ENCODE results near the gene BMAL1.
"Not testable (repeated sequence)": the region's sequence is repeated elsewhere in the genome, so short reads cannot be mapped to it uniquely, and the experiment has no call there.

BMAL1 gene

DNA sequence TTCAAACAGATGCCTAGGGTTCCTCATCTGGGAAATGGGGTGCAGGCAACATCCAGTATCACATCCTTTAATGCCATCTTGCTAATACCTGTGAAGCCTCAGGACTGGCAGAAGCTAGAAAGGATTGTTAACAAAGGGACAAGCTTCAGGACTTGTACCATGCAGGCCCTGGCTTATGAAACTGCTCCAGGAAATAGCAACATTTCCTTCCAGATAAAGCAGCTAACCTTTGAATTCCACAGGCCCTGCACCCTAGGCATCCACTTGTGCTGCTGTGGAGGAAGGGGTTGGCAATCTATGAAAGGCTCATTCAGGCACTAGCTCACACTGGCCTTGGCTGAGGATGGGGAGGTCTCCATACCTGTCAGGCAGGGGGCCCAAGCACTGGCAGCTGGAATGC is 98.2 kb downstream of the BMAL1 start:
- DNase-seq (ENCODE audit: low read depth, low spot score) = no peak

DNA sequence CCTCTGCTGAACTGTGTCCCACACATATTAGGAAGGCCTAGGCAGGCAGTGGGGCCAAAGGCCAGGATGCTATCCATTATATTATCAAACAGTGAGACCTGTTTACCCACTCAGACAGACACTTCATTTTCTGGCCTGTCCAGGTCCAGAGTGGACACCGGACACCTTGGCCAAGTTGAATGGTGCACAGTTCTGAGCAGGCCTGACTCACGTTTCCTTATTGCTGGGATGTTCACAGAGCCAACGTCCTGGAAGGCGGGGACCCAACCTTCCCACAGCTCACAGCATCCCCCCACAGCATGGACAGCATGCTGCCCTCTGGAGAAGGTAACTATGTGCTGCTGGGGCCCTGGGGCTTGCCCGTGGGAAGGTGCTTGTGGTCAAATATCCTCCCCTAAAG is 98.8 kb downstream of the BMAL1 start:
- no peak for DNase-seq (ENCODE audit: low read depth, low spot score)

DNA sequence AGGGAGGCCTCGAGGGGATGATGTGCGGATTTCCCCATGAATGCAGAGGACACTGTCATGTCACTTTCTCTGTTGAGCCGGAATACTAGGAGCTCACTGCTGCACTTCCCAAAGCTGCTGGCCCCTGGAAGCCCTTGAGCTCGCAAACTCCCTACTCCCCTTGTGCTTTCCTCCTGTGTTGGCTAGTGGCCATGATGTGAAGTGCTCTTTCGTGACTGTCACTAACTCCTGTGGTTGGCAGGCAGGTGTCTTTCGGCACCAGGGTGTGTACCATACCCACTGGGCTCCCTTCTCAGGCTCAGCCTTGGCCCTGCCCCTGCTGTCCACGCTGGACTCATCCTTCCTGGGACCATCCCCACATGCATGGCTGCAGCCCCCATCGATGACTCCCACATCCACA is 99.2 kb downstream of the BMAL1 start:
- DNase-seq (ENCODE audit: low read depth, low spot score) = no peak

DNA sequence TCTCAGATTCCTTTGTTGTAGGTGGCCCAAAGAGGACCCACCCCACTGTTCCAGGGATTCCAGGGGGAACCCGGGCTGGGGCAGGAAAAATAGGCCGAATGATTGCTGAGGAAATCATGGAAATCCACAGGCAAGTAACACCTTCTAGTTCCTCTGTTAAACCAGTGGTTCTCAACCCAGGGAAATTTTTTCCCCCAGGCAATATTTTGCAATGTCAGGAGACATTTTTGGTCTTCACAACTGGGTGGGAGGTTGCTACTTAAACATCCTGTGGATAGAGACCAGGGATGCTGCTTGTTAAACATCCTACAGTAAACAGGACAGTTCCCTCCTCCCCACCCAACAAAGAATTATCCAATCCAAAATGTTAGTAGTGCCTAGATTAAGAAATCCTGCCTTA is 100.7 kb downstream of the BMAL1 start:
- DNase-seq (ENCODE audit: low read depth, low spot score) = no peak

DNA sequence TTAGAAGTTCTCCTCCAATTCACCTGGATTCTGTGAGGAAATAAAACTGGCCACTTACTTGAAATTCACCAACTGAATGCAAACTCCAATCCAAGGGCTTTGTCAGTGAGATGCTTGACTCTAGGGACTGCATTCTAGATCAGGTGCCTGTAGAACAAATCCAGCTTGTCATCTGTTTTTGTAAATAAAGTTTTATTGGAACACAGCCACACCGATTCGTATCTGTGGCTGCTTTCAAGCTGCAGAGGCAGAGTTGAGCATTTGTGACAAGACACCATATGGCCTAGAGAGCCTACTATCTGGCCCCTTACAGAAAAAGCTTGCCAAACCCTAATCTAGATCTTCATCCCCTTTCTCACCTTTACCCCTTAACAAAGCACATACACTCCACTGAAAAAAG is 103.1 kb downstream of the BMAL1 start:
- no peak for DNase-seq (ENCODE audit: low read depth, low spot score)

DNA sequence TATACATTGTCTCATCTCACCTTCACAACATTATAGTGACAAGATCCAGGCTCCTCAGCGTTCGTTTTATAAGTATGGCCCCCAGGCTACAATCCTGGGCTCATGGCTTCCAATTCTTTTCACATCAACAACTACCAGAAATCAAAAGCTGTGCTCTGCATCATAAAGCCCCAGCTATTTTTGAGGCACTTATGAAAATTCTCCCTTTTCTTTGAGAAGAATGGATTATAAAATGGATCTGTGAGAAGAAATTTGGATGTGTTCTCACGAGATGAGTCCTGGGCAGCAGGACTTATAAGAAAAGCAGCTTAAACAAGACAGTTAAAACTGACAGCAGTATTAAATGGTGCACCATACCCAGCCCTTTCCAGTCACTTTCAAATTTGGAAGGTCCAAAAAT is 105.2 kb downstream of the BMAL1 start:
- DNase-seq (ENCODE audit: low read depth, low spot score) = no peak

DNA sequence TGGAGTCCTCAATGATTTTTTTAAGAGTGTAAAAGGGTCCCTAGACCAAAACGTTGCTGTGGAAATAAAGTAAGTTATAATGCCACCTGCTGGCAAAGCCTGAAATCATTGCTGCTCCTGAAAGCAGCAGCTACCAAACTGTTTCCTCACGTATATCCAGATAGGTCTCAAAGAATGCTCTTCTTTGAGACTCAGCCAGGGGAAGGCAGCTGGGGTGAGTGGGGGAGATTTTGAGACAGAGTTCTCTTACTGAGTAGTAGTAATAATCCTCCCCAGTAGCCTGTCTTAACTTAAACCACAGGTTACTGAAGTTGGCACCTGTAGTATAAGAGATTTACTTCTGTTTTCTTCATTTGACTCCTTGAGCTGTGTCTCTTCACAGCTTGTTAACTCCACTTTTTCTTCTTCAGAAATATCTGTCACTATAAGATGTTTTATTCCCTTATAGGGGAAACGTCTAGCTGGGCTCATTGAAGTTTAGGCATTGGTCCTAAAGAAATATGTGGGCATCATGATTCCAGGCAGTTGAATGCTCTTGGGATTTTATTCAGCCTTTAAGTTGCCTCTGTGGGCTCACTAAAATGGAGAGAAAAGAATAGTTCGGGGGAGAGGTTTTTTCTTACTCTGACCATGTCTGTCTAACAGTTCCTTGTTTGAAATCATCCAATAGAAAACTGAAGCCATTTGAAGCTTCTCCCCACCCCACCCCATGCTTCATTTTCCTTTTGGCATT is 107.5 kb downstream of the BMAL1 start:
- DNase-seq (ENCODE audit: low read depth, low spot score) = peak; percentile 66

DNA sequence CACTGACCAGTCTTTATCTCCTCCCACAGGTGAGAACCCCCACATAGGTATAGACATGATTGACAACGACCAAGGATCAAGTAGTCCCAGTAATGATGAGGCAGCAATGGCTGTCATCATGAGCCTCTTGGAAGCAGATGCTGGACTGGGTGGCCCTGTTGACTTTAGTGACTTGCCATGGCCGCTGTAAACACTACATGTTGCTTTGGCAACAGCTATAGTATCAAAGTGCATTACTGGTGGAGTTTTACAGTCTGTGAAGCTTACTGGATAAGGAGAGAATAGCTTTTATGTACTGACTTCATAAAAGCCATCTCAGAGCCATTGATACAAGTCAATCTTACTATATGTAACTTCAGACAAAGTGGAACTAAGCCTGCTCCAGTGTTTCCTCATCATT is 109.0 kb downstream of the BMAL1 start:
- DNase-seq (ENCODE audit: low read depth, low spot score) = no peak

DNA sequence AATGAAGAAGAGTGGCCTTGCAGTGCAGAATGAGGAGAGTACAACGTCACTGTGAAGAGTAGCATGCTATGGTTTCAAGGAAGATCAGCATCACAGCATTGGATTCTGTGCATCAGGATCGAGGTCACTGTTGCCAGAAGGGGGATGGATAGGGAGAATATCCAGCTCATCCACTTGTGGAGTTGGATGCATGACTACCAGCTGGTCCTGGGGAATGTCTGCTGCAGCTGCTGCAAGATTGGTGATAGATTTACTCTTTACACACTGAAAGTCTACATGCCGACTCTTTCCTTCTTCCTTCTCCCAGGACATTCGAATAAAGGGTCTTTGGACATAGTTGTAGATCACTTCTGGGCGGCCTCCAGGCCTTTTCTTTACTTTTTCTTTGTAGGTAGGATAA is 111.2 kb downstream of the BMAL1 start:
- no peak for DNase-seq (ENCODE audit: low read depth, low spot score)

DNA sequence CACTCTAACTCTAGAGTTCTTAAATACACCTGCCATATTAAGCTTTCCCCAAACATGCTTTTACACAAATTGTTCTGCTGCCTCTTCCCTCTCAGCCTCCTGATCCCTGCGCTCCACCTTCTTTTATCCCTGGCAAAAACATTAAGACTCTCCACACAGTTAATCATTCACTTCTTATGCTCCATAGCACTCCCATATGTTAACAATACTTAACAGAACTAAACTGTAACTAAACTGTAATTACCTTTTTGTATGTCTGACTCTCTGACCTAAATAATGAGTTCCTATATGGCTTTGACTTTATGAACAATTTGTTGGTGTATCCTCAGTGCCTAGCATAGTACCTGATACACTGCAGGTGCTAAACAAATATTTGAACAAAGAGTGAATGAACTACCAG is 113.6 kb downstream of the BMAL1 start:
- DNase-seq (ENCODE audit: low read depth, low spot score) = no peak

DNA sequence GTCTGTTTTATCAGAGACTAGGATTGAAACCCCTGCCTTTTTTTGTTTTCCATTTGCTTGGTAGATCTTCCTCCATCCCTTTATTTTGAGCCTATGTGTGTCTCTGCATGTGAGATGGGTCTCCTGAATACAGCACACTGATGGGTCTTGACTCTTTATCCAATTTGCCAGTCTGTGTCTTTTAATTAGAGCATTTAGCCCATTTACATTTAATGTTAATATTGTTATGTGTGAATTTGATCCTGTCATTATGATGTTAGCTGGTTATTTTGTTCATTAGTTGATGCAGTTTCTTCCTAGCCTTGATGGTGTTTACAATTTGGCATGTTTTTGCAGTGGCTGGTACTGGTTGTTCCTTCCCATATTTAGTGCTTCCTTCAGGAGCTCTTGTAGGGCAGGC is 120.7 kb downstream of the BMAL1 start:
- DNase-seq (ENCODE audit: low read depth, low spot score) = not testable (repeated sequence)

DNA sequence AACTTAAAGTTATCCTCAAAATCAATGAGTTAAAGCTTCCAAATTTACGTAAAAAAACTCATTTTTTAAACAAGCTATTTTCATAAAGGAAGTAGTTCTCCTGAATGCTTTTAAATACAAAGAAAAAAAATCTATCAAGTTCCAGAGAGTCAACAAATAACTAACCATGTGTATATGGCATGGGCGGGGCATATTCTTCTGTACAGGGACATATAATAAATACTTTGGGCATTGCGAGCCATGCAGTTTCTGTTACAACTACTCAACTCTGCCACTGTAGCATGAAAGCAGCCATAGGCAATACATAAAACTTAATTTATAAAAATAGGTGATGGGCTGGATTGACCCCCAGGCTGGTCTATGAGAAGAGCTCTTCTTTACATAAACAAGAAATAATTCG is 127.6 kb downstream of the BMAL1 start:
- DNase-seq (ENCODE audit: low read depth, low spot score) = no peak

DNA sequence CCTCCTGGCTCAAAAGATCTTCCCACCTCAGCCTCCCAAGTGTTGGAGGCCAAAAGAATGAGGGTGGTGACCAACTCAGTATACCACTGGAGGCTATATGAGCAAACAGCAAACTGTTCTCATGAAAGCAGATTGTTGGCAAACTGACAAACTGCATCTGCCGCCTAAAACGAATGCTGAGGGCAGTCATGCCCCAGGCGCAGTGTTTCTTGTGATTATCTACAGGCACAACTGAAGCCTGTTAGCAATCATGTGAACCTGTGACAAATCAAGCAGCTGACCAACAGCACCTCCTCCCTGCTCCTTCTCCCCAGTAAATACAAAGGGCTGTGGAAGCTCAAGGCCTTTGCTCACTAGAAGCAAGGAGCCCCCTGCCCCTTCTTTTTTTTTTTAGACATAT is 137.6 kb downstream of the BMAL1 start:
- DNase-seq (ENCODE audit: low read depth, low spot score) = peak; percentile 35

DNA sequence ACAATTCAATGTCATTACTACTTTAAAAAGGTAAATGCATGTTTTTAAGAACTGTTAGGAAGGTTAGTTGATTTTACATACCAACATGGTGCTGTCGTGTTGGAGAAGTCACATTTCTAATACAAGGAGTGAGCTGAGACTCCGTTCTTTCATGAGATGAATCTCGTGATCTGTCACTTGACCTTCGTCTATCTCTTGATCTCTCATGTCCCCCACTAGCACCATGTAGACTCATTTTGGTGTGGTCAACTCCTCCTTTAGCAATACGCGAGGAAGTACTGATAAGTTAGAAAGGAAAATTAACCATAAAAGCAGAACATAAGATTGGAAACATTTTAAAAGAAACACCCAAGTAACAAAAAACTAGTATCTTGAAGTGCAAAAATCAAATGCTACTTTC is 144.0 kb downstream of the BMAL1 start:
- DNase-seq (ENCODE audit: low read depth, low spot score) = no peak

DNA sequence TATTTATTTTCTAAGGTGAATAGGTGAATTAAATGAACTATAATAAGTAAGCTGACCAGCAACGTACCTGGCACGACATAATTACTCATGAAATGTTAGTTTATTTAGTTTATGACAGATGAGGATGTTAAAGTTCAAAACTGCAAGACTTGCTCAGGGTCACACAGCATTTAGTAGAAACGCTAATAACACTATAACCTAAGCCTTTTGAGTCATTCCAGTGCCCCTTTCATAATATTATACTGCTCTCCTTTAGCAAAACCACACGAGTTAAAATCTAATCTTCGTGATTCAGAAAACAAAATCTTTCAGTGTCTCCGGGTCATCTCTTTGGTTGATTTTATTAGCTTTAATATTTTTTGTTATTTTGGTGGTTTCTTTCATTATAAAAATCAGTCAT is 145.8 kb downstream of the BMAL1 start:
- no peak for DNase-seq (ENCODE audit: low read depth, low spot score)

DNA sequence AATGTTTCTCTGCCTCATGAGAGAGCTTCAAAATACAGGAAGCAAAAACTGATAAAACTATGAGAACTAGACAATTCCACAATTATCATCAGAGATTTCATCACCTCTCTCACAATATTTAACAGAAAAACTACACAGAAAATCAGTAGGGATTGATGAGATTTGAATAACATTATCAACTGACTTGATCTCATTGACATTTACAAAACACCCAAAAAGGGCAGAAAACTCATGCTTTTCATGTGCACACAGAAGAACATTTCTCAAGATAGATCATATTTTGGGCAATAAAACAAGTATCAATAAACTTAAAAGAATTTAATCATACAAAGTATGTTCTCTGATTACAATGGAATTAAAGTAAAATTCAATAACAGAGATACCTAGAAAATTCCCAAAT is 149.8 kb downstream of the BMAL1 start:
- no peak for DNase-seq (ENCODE audit: low read depth, low spot score)

DNA sequence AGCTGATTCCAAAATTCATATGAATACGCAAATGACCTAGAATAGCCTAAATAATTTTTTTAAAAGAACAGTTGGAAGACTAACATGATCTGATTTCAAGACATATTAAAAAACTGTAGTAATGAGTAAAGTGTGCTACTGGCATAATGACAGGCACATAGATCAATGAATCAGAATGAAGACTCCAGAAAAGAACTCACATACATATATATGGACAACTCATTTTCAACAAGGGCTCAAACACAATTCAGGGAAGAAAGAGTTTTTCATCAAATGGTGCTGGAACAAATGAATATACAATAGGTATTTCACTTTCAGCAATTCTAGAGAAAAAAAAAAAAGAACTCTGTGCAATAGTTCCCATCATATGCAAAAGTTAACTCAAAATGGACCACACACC is 151.7 kb downstream of the BMAL1 start:
- no peak for DNase-seq (ENCODE audit: low read depth, low spot score)

DNA sequence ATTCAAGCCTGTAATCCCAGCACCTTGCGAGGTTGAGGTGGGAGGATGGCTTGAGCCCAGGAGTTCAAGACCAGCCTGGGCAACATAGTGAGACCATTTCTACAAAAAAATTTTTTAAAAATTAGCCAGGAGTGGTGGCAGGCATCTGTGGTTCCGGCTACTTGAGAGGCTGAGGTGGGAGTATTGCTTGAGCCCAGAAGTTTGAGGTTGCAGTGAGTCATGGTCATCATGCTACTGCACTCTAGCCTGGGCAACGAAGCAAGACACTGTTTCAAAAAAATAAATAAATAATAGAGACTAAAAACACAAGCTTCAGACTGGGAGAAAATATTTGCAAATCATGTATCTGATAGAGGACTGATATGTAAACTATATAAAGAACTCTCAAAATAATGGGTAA is 152.2 kb downstream of the BMAL1 start:
- no peak for DNase-seq (ENCODE audit: low read depth, low spot score)

DNA sequence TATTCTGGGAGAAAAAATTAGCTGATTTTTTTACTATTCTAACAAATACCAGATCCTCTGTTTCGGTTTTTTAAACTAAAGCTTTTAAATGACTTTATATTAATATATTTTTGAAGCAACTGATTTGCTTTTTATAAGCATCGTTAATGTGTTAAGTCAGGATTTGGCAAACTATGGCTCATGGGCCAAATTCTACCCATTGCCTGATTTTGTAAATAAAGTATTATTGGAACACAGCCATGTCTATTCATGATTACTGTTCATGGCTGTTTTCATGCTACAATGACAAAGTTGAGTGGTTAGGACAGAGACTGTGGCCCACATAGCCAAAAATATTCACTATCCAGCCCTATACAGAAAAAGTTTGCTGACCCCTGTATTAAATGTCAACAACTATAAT is 155.8 kb downstream of the BMAL1 start:
- no peak for DNase-seq (ENCODE audit: low read depth, low spot score)

DNA sequence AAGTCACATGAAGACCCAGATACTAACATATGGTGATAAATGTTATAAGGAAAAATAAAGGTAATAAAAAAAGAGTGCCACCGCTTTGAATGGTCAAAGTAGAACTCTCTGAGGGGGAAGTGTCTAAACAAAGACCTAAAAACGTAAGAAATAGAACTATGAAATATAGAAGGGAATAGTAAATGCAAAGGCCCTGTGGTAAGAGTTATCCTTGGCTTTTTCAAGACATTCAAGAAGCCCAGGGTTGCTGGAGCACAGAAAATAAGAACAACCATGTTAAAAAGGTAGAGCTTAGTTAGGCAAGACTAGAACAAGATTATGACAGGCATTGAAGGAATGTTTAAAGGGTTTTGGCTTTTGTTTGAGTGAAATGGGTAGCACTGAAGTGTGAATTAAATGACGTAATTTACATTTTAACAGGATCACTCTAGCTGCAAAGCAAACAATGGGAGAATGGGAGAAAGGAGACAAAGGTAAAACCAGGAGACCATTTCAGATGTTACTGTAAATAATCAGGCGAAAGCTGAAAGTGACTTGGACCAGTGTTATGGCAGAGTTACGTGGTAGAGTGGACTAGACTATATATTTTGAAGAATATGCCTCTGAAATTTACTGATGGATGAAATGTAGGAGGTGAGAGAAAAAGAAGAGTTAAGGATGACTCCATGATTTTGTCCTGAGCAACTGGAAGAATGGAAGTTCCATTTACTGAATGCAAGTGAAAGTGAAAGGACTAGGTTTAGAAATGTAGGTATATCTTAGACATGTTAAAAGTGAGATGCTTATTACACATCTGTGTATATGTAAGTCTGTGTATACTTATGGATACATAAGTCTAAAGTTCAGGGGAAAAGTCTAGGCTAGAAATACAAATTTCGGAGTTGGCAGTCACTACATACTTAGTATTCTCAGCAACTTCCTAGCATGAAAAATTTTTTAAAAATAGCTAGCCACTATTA is 156.9 kb downstream of the BMAL1 start:
- DNase-seq (ENCODE audit: low read depth, low spot score) = peak; percentile 15

DNA sequence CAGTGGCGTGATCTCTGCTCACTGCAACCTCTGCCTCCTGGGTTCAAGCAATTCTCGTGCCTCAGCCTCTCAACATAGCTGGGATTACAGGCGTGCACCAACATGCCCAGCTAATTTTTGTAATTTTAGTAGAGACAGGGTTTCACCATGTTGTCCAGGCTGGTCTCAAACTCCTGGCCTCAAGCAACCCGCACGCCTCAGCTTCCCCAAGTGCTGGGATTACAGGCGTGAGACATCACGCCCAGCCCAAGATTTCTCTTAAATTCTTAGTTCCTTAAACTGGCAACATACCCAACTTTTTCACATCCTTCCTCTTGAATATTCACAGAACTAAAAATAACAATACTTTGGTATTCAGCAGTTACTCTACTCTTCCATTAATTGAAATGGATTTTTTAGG is 159.2 kb downstream of the BMAL1 start:
- DNase-seq (ENCODE audit: low read depth, low spot score) = not testable (repeated sequence)
